ENCODE results near the gene TTYH1.

DNA sequence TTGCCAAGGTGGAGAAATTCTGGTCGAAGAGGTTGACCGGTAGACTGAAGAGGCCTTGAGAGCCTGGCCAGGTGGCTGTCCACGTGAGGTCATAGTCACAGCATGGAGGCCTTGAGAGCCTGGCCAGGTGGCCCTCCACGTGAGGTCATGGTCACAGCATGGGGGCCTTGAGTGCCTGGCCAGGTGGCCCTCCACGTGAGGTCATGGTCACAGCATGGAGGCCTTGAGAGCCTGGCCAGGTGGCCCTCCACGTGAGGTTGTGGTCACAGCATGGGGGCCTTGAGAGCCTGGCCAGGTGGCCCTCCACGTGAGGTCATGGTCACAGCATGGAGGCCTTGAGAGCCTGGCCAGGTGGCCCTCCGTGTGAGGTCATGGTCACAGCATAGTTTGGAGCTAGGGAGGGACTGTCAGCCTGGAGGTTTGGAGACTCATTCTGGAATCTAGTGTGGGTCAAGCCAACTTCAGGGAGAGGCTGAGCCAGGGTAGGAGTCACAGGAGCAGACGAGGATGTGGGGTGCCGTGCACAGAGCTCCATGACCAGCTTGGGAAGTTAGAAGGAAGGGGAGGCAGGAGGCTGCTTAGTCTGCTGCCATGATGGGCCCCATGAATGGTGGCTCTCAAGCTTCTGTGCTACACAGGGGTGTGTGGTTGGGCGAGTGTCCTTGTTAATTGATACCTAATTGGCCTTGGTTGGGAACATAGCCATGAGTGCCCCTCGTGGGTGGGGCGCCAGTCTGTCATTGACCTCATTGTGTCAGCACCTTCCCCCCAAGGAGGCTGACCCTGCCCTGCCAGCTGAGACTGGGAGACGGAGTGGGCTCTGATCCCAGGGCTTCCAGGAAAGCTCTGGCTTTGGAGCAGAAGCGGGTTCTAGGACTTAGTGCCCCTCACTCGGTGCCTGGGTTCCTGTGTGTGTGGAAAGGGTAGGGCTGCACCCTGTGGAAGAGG is 44.3 kb downstream of the TTYH1 start:
- TF ChIP-seq, protein P1, sequence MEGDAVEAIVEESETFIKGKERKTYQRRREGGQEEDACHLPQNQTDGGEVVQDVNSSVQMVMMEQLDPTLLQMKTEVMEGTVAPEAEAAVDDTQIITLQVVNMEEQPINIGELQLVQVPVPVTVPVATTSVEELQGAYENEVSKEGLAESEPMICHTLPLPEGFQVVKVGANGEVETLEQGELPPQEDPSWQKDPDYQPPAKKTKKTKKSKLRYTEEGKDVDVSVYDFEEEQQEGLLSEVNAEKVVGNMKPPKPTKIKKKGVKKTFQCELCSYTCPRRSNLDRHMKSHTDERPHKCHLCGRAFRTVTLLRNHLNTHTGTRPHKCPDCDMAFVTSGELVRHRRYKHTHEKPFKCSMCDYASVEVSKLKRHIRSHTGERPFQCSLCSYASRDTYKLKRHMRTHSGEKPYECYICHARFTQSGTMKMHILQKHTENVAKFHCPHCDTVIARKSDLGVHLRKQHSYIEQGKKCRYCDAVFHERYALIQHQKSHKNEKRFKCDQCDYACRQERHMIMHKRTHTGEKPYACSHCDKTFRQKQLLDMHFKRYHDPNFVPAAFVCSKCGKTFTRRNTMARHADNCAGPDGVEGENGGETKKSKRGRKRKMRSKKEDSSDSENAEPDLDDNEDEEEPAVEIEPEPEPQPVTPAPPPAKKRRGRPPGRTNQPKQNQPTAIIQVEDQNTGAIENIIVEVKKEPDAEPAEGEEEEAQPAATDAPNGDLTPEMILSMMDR (conservative IDR thresholded peaks at IDR 0.05) = no peak
- TF ChIP-seq ZFX (IDR thresholded peaks at IDR 0.05) = no peak
